ENCODE data around the gene KLHL29.

Gene KLHL29

GRCh38 chr2:23593752-23594459, 208.9 kb downstream of the KLHL29 start:
- DNase-seq (ENCODE audit: low spot score): no peak

GRCh38 chr2:23594460-23594825, 209.5 kb downstream of the KLHL29 start:
- DNase-seq (ENCODE audit: low spot score): no peak

GRCh38 chr2:23595021-23595420, 210.0 kb downstream of the KLHL29 start:
- no peak for DNase-seq (ENCODE audit: low spot score)

GRCh38 chr2:23595601-23596251, 210.7 kb downstream of the KLHL29 start:
- DNase-seq (ENCODE audit: low spot score): peak; percentile 38

GRCh38 chr2:23596316-23596885, 211.4 kb downstream of the KLHL29 start:
- no peak for DNase-seq (ENCODE audit: low spot score)

GRCh38 chr2:23597687-23598086, 212.7 kb downstream of the KLHL29 start:
- no peak for DNase-seq (ENCODE audit: low spot score)

- no peak for DNase-seq (ENCODE audit: low spot score)
These were observed 214.0 kb downstream of the KLHL29 start for GRCh38 chr2:23599006-23599405.

- no peak for DNase-seq (ENCODE audit: low spot score)
These were observed 214.7 kb downstream of the KLHL29 start for GRCh38 chr2:23599667-23600066.

- no peak for DNase-seq (ENCODE audit: low spot score)
These were observed 215.4 kb downstream of the KLHL29 start for GRCh38 chr2:23600346-23600745.

GRCh38 chr2:23601301-23601965, 216.5 kb downstream of the KLHL29 start:
- DNase-seq (ENCODE audit: low spot score): no peak

- no peak for DNase-seq (ENCODE audit: low spot score)
These were observed 217.1 kb downstream of the KLHL29 start for GRCh38 chr2:23602116-23602515.

GRCh38 chr2:23603156-23603555, 218.2 kb downstream of the KLHL29 start:
- DNase-seq (ENCODE audit: low spot score): no peak

GRCh38 chr2:23603581-23603980, 218.6 kb downstream of the KLHL29 start:
- DNase-seq (ENCODE audit: low spot score): no peak

GRCh38 chr2:23604731-23605130, 219.8 kb downstream of the KLHL29 start:
- DNase-seq (ENCODE audit: low spot score): no peak

- no peak for DNase-seq (ENCODE audit: low spot score)
These were observed 220.3 kb downstream of the KLHL29 start for GRCh38 chr2:23605236-23605635.

- no peak for DNase-seq (ENCODE audit: low spot score)
These were observed 221.2 kb downstream of the KLHL29 start for GRCh38 chr2:23606196-23606595.

- no peak for DNase-seq (ENCODE audit: low spot score)
These were observed 222.0 kb downstream of the KLHL29 start for GRCh38 chr2:23606968-23607367.

- no peak for DNase-seq (ENCODE audit: low spot score)
These were observed 222.9 kb downstream of the KLHL29 start for GRCh38 chr2:23607925-23608324.

- no peak for DNase-seq (ENCODE audit: low spot score)
These were observed 224.3 kb downstream of the KLHL29 start for GRCh38 chr2:23609254-23609653.

GRCh38 chr2:23611839-23612238, 226.9 kb downstream of the KLHL29 start:
- DNase-seq (ENCODE audit: low spot score): no peak

- no peak for DNase-seq (ENCODE audit: low spot score)
These were observed 229.7 kb downstream of the KLHL29 start for GRCh38 chr2:23614701-23615100.

GRCh38 chr2:23615216-23616020, 230.4 kb downstream of the KLHL29 start:
- DNase-seq (ENCODE audit: low spot score): no peak
